Germinal center (tissue), 1 donor: ENCODE results near the gene SNAP23.

Source experiments
- DNase-seq: peaks from one replicate; pipeline ENCODE4 v3.0.0; 2012; ENCODE audit warnings: mixed read lengths, low spot score

The SNAP23 gene

GRCh38 chr15:42495361-42496212 lies at the start of gene SNAP23:
SNAP23 (plus strand) TSS chr15:42495634; CDS start chr15:42511847, 16,213 bp downstream.
- peak; percentile 92 for DNase-seq

DNA sequence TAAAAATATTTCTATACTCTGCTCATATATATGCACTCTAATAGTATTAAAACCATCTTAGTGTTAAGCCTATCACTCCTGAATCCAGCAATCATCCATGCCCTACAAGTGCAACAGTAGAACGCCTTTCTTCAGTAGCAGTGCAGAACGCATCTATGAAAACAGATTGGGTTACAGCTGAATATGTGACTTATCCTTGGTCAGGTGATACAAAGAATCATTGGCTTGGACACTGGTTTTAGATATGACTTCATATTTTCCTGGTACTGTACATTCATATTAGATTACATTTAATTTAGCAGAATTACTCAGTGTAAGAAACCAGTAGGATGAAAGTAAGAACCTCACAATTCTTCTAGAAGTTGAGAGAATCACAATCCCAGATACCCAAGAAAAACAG lies 47.8 kb upstream of the SNAP23 start:
- no peak for DNase-seq

GRCh38 chr15:42448281-42448680 lies 47.2 kb upstream of the SNAP23 start:
- DNase-seq: no peak

- DNase-seq: no peak
These were observed 45.5 kb upstream of the SNAP23 start for GRCh38 chr15:42449770-42450424.

GRCh38 chr15:42450425-42450790 lies 45.0 kb upstream of the SNAP23 start:
- DNase-seq: no peak

DNA sequence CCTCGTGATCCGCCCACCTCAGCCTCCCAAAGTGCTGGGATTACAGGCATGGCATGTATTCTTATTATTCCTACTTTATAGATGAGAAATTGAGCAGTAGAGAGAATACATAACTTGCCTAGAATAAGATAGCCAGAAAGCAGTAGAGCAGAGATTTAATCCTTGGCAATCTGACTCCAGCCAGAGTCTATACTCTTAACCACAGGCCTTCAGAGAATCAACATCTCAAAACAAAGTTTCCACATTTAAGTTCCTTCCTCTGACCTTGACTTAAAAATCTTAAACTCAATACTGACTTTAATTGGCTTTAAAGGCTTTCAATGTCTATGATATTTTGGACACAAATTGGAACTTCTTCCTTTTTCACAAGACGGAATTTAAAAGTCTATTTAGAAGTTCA lies 41.6 kb upstream of the SNAP23 start:
- DNase-seq: no peak

- no peak for DNase-seq
These were observed 38.9 kb upstream of the SNAP23 start for GRCh38 chr15:42456531-42456930.

DNA sequence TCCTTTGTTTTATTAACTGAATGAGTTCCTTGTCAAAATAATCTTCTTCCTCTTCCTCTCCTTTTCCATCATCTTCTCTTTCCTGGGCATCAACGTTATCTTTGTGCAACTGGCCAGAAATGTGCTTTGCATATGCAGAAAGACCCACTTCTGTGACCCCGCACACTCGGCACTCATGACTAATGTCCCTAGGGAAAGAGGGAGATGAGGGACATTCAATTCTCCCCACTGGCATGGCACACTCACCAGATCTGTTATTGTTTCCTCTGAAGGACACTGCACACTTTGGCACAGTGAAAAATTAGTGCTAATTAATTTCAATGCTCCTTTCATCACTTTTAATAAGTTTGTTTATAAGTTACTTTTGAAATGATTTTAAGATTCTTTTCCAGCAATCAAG lies 38.5 kb upstream of the SNAP23 start:
- peak; percentile 16 for DNase-seq

GRCh38 chr15:42457445-42458442 lies 37.7 kb upstream of the SNAP23 start:
- peak; percentile 70 for DNase-seq

GRCh38 chr15:42461261-42461660 lies 34.2 kb upstream of the SNAP23 start:
- DNase-seq: no peak

- no peak for DNase-seq
These were observed 29.7 kb upstream of the SNAP23 start for GRCh38 chr15:42465520-42466259.

DNA sequence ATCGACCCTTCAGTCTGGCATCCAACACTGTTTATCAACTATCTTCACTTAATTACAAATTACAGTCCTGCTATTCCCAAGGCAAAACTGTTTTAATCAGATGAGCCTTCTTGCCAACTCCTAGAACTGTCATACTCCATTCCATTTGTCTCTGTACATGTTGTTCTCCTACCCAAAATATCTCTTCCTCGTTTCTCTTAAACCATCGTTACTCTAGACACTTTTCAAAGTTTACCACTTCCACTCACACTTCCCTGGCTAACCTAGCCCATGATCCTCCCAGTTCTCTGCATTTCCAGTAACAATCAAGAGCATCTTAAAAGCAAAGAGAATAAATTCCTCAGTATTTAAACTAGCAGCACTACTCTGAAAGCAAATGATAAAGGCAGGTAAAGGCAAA lies 24.4 kb upstream of the SNAP23 start:
- DNase-seq: no peak

DNA sequence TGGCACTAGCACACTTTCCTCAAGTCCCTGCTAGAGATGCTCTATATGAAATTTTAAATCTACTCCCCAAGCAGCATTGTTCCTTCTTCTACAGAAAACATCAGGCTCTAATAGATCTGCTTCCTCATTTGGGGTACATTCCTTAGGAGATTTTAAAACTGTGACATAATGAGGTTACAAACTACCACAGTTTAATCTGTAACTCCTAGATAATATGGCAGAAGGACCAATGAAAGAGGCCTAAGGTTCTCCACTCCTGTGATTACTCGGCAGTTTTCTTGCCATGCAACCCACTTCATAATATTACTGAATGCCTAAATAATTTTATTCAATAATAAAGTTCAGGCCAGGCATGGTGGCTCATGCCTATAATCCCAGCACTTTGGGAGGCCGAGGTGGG lies 20.6 kb upstream of the SNAP23 start:
- no peak for DNase-seq

DNA sequence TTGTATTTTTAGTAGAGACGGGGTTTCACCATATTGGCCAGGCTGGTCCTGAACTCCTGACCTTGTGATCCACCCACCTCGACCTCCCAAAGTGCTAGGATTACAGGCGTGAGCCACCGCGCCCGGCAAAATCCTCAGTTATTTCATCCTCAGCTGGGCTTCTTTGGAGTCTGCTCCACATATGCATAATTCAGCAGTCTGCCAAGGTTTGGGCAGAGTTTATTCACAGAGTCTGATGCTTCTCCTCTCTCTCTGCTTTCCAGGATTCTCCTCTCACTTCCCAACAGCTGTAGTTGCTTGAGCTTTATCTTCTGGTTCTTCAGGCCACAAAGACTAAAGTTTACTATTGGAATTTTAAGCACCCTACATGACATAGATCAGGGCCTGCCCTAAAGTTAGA lies 12.7 kb upstream of the SNAP23 start:
- no peak for DNase-seq

DNA sequence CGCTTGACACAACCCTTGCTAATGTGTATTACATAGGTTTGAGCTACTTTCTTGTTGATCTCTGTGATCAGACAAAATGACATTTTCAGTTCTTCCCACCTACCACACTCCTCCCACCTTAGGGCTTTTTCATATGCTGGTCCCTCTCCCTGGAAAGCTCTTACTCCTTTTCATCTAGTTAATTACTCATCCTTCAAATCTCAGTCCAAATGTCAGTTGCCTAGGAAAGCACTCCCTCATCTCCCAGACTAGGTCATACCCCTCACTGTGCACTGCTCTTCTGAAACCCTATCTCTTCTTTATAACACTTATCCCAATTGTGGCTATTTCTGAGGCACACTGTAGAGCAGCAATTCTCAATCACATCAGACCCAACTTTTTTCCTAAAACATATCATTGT lies 11.8 kb upstream of the SNAP23 start:
- no peak for DNase-seq

DNA sequence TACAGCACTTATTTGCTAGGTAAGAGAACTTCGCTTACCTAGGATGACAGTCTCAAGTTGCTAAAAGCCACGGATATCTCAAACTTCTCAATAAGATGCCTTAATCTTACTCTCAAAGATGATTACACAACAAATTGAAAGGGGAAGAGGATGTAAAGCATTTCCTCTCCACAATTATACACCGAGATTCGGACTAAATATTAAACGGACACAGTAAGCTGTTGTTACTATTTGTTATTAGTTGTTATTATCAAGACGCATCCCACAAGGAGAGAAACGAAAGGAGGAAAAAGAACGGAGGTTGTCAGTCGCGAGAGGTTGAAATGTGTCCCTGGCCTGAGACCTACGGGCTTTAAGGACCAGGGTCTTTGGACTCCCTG lies 5.2 kb upstream of the SNAP23 start:
- peak; percentile 28 for DNase-seq

DNA sequence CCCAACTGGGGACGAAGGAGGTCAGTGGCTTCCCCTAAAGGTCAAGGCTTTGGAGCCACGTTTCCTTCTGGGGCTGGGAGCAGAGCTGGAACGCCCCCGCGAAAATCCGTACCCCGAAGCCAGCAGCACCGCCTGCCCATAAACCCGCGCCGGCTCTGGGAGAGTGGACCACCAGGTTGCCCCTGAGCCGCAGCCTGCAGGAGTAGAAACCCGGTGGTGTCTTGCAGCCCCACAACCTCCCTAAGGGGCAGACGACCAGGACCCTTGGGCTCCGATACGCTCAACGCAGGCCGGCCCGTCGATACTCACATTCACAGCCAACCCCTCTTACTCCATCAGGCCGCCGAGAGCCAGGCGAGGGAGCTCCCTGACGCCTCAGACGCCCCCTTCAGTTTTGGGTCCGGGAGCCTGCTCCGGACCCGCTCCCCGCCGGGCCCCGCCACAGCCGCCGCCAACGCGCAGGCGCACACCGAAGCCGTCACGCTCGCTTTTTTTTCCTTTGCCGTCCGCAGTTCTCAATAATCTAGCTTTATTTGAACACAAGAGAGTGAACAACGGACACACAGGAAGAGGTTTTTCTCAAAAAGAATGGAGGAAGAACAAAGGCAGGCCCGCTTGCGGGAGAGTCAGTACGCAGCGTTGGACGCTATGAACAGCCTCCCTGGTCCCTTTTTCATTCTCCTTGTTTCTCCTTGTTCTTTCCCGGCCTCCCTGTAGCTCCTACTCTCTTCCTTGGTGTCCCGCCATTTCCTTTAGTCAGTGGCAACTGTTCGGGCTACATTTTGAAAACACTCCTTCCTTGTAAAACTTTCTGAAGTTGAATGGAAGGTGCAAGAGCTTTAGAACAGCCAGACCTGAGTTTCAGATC lies 4.5 kb upstream of the SNAP23 start, which contains the start of gene ZNF106:
Gene ZNF106 (minus strand): TSS at position 471 of the 868 bp plus-strand sequence. CDS start 18,852 bp downstream, outside the sequence.
- peak; percentile 94 for DNase-seq

DNA sequence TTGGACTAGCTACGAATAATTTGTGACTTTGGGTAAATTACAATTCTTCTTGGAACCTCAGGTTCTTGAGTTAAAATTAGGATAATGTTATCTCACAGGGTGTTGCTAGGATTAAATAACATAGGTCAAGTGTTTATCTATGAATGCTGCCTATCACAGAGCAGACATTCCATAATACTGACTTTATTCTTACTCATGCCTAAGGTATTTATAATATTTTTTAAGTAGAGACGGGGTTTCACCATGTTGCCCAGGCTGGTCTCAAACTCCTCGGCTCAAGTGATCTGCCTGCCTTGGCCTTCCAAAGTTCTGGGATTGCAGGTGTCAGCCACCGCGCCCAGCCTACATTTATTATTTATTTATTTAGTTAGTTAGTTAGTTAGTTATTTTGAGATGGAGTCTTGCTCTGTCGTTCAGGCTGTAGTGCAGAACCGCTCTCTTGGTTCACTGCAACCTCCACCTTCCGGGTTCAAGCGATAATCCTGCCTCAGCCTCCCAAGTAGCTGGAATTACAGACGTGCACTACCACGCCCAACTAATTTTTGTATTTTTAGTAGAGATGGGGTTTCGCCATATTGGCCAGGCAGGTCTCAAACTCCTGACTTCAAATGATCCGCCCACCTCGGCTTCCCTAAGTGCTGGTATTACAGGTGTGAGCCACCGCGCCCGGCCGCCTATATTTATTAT lies 3.8 kb upstream of the SNAP23 start:
- DNase-seq: no peak

DNA sequence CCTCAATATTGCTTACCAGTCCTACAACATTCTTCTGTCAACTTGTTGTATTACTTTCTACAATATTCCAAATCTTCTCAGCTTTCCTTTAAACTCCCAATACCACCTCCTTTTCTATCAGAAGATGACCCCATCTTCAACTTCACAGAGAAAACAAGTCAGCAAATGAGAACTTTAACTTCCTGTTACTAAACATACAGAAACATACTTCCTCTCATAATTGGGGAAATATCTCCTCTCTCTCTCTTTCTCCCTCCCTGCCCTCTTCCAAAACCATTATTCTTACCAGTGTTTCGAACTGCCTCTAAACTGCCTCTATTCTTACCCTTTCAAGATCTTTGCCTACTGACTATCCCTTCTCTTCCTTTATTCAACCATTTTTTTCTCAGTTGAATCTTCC lies 1.8 kb upstream of the SNAP23 start:
- DNase-seq: peak; percentile 38

- DNase-seq: no peak
These were observed 455 bp upstream of the SNAP23 start for GRCh38 chr15:42494998-42495360.
